Thoracic aorta (tissue), 2 donors: ENCODE results near the gene PLEKHA6. TPM values are rescaled to one million over a fixed set of nuclear protein-coding genes. Genes with fewer than 3 reads are reported as not detected.
"Not testable (repeated sequence)": the region's sequence is repeated elsewhere in the genome, so short reads cannot be mapped to it uniquely, and the experiment has no call there.

Experiments used
- ATAC-seq: fragments of 150-250 bp; one replicate; pipeline ENCODE4 v1.8.0; 2017; ENCODE audit warnings: low read depth; ENCODE audit not compliant: insufficient number of reproducible peaks, low FRiP score
- DNase-seq: peaks from one replicate; pipeline ENCODE4 v3.0.0-alpha.2; 2020; ENCODE audit warnings: low spot score
- H3K27ac ChIP-seq, 2 donors: fragments of 200-600 bp; sonication (generic); 1 replicate in 1 of 2; 2 replicates in 1 of 2; pipeline ENCODE4 v1.5.1; 2016; ENCODE audit warnings: mild to moderate bottlenecking in 2 of 2, moderate library complexity in 2 of 2
- H3K27me3 ChIP-seq: fragments of 200-600 bp; sonication (generic); replicated peaks from 2 replicates; pipeline ENCODE4 v1.6.0; 2016; ENCODE audit warnings: mild to moderate bottlenecking; ENCODE audit not compliant: insufficient read depth
- H3K36me3 ChIP-seq: fragments of 200-600 bp; sonication (generic); one replicate; pipeline ENCODE4 v1.5.1; 2016
- H3K4me1 ChIP-seq, 2 donors: fragments of 200-600 bp; sonication (generic); 1 replicate in 1 of 2; 2 replicates in 1 of 2; pipeline versions ENCODE4 v1.5.1 to v1.6.0; 2016; ENCODE audit warnings: low read depth in 2 of 2, mild to moderate bottlenecking in 1 of 2; ENCODE audit not compliant: control insufficient read depth in 1 of 2
- H3K4me3 ChIP-seq: fragments of 200-600 bp; sonication (generic); 2 replicates; pipeline ENCODE4 v1.5.1; 2016; ENCODE audit warnings: mild to moderate bottlenecking
- H3K9me3 ChIP-seq: fragments of 200-600 bp; sonication (generic); 2 replicates; pipeline ENCODE4 v1.5.1; 2016
- CTCF ChIP-seq: fragments of 200-600 bp; sonication (generic); IDR thresholded peaks from one replicate; pipeline ENCODE4 v1.5.1; 2019; ENCODE audit warnings: antibody characterized with exemption
- total RNA-seq, 2 donors: library from RNA; depleted of rRNA; stranded (reverse); fragments of >200 nt; gene quantifications; one replicate each; pipeline versions ENCODE4 v1.1.0 to v1.2.3, GENCODE V29; 2016

Gene PLEKHA6
- total RNA-seq, 2 donors from 2014 or later, result 5.1 to 6.9 TPM

- DNase-seq, result no peak
- Histone ChIP-seq H3K4me3 (no peak overlapping the region), H3K4me1 (no peaks in the 10 kb centered on the region), H3K36me3 (no peaks in the 10 kb centered on the region), H3K9me3 (no peaks in the 10 kb centered on the region), H3K27me3 (no peaks in the 10 kb centered on the region), H3K27ac (no peak overlapping the region)
- no peak for ATAC-seq
- no peak for TF ChIP-seq CTCF
These were observed 44.7 kb downstream of the PLEKHA6 start for GRCh38 chr1:204314893-204315658.

- no peak overlapping the region for H3K27ac ChIP-seq
- no peaks in the 10 kb centered on the region for H3K27me3 ChIP-seq
- no peaks in the 10 kb centered on the region for H3K4me1 ChIP-seq
- no peaks in the 10 kb centered on the region for H3K36me3 ChIP-seq
- ATAC-seq, result no peak
- no peak for DNase-seq
- no peaks in the 10 kb centered on the region for H3K9me3 ChIP-seq
- TF ChIP-seq CTCF, result no peak
- no peak overlapping the region for H3K4me3 ChIP-seq
These were observed 45.4 kb downstream of the PLEKHA6 start for GRCh38 chr1:204314171-204314892.

DNA sequence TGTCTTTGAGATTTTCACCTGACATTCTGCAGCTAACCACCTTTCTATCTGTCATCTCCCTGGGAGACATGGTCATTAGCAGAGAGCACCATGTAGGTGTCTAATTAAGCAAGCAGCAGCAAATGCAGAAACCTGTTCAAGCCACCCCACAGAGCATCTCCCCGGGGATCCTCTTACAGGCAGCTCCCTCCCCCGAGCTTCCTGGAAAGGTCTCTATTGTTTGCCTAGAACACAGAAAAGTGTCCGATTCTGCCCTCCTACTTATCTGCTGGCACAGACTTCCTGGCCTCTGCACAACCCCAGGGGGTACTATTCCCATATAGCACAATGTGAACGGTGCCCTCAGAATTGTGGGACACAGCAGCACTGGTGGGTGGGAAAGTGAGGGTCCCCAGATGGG is 46.1 kb downstream of the PLEKHA6 start:
- Histone ChIP-seq H3K27ac (no peak overlapping the region), H3K27me3 (no peaks in the 10 kb centered on the region), H3K36me3 (no peaks in the 10 kb centered on the region), H3K4me1 (no peaks in the 10 kb centered on the region), H3K9me3 (no peaks in the 10 kb centered on the region), H3K4me3 (no peak overlapping the region)
- ATAC-seq (no peak), DNase-seq (no peak)
- TF ChIP-seq CTCF, result no peak

DNA sequence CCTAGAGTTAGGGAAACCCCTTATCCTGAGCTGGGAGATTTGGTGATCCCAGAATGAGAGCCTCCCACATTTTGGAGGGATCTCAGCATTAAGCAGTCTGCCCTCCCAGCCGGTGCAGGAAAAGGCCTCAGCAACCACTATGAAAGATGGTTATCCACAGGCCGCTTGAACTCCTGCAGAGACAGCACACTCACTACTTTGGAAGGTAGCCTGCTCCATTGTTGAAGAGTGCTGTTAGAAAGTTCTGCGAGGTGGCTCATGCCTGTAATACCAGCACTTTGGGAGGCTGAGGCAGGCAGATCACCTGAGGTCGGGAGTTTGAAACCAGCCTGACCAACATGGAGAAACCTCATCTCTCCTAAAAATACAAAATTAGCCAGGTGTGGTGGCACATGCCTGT is 48.8 kb downstream of the PLEKHA6 start:
- H3K4me1 ChIP-seq, H3K27me3 ChIP-seq, H3K4me3 ChIP-seq, ATAC-seq, H3K9me3 ChIP-seq, H3K36me3 ChIP-seq, DNase-seq, H3K27ac ChIP-seq: not testable (repeated sequence)

- ATAC-seq, result no peak
- Histone ChIP-seq H3K27me3 (no peaks in the 10 kb centered on the region), H3K9me3 (no peaks in the 10 kb centered on the region), H3K4me1 (no peaks in the 10 kb centered on the region), H3K36me3 (no peaks in the 10 kb centered on the region), H3K27ac (no peak overlapping the region), H3K4me3 (no peak overlapping the region)
- no peak for DNase-seq
- TF ChIP-seq CTCF, result no peak
These were observed 51.6 kb downstream of the PLEKHA6 start for GRCh38 chr1:204308023-204308628.
